HL-60 (cell line): ENCODE data around the gene F7.
"Not testable (repeated sequence)": the region's sequence is repeated elsewhere in the genome, so short reads cannot be mapped to it uniquely, and the experiment has no call there.

ENCODE experiments used
- DNase-seq, 2 experiments: peaks; one replicate each; pipeline ENCODE4 v3.0.0-alpha.2; 2010 to 2020; ENCODE audit warnings: low read depth in 1 of 2, low spot score in 1 of 2
- H3K27ac ChIP-seq: fragments of 250-450 bp; sonication (Bioruptor Pico); replicated peaks from 2 replicates; pipeline ENCODE4 v1.5.1; 2020; ENCODE audit warnings: mild to moderate bottlenecking, moderate library complexity
- H3K27me3 ChIP-seq: fragments of 250-450 bp; sonication (Bioruptor Pico); 2 replicates; pipeline ENCODE4 v1.5.1; 2021; ENCODE audit warnings: mild to moderate bottlenecking, moderate library complexity; ENCODE audit not compliant: insufficient read depth, poor library complexity, severe bottlenecking
- H3K4me3 ChIP-seq: replicated peaks from 2 replicates; pipeline ENCODE4 v1.5.1; 2011; ENCODE audit warnings: mild to moderate bottlenecking, control low read depth, low read length; ENCODE audit not compliant: insufficient read depth
- GABPA ChIP-seq: IDR thresholded peaks from 2 replicates; pipeline ENCODE4 v1.6.1; 2012; ENCODE audit warnings: low read depth
- POLR2AphosphoS5 ChIP-seq: IDR thresholded peaks from 2 replicates; pipeline ENCODE4 v1.6.1; 2012; ENCODE audit warnings: low read depth
- SPI1 ChIP-seq: IDR thresholded peaks from 2 replicates; pipeline ENCODE4 v1.6.1; 2012; ENCODE audit warnings: low read depth, mild to moderate bottlenecking, borderline replicate concordance
- TF ChIP-seq, protein P1 (sequence below): IDR thresholded peaks from one replicate; pipeline ENCODE4 v1.5.1; 2011; ENCODE audit warnings: low read length, control low read depth, inconsistent platforms; ENCODE audit not compliant: insufficient read depth
- TF ChIP-seq, protein P2 (sequence below): IDR thresholded peaks from 2 replicates; pipeline ENCODE4 v1.6.1; 2012; ENCODE audit warnings: low read depth; ENCODE audit not compliant: insufficient replicate concordance

F7 gene

DNA sequence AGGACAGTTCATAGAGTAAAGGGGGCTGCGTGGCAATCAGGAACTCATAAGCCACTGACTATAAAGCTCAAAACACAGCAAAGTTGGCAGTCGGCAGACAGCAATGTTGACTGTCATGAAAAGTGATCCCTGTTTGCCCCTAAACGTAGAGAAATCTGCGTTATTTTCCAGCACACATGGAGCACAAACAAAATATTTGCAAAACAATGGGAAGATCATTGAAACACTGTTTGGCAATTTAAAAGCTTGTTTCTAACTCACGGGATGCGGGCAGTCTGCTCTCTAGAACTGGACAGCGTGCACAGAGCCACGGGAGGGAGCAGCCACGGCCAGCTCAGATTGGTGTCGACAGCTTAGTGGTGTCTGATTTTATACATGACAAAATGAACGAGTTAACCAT, 6.4 kb upstream of the F7 start:
- DNase-seq: no peak
- H3K27me3 ChIP-seq: peaks cover 5% of the 10 kb centered on the region
- H3K4me3 ChIP-seq: no peak overlapping the region
- no peak overlapping the region for H3K27ac ChIP-seq
- TF ChIP-seq, protein P1, sequence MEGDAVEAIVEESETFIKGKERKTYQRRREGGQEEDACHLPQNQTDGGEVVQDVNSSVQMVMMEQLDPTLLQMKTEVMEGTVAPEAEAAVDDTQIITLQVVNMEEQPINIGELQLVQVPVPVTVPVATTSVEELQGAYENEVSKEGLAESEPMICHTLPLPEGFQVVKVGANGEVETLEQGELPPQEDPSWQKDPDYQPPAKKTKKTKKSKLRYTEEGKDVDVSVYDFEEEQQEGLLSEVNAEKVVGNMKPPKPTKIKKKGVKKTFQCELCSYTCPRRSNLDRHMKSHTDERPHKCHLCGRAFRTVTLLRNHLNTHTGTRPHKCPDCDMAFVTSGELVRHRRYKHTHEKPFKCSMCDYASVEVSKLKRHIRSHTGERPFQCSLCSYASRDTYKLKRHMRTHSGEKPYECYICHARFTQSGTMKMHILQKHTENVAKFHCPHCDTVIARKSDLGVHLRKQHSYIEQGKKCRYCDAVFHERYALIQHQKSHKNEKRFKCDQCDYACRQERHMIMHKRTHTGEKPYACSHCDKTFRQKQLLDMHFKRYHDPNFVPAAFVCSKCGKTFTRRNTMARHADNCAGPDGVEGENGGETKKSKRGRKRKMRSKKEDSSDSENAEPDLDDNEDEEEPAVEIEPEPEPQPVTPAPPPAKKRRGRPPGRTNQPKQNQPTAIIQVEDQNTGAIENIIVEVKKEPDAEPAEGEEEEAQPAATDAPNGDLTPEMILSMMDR: no peak
- no peak for TF ChIP-seq POLR2AphosphoS5
- TF ChIP-seq, protein P2, sequence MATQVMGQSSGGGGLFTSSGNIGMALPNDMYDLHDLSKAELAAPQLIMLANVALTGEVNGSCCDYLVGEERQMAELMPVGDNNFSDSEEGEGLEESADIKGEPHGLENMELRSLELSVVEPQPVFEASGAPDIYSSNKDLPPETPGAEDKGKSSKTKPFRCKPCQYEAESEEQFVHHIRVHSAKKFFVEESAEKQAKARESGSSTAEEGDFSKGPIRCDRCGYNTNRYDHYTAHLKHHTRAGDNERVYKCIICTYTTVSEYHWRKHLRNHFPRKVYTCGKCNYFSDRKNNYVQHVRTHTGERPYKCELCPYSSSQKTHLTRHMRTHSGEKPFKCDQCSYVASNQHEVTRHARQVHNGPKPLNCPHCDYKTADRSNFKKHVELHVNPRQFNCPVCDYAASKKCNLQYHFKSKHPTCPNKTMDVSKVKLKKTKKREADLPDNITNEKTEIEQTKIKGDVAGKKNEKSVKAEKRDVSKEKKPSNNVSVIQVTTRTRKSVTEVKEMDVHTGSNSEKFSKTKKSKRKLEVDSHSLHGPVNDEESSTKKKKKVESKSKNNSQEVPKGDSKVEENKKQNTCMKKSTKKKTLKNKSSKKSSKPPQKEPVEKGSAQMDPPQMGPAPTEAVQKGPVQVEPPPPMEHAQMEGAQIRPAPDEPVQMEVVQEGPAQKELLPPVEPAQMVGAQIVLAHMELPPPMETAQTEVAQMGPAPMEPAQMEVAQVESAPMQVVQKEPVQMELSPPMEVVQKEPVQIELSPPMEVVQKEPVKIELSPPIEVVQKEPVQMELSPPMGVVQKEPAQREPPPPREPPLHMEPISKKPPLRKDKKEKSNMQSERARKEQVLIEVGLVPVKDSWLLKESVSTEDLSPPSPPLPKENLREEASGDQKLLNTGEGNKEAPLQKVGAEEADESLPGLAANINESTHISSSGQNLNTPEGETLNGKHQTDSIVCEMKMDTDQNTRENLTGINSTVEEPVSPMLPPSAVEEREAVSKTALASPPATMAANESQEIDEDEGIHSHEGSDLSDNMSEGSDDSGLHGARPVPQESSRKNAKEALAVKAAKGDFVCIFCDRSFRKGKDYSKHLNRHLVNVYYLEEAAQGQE: no peak
- no peak for TF ChIP-seq SPI1
- TF ChIP-seq GABPA: no peak

DNA sequence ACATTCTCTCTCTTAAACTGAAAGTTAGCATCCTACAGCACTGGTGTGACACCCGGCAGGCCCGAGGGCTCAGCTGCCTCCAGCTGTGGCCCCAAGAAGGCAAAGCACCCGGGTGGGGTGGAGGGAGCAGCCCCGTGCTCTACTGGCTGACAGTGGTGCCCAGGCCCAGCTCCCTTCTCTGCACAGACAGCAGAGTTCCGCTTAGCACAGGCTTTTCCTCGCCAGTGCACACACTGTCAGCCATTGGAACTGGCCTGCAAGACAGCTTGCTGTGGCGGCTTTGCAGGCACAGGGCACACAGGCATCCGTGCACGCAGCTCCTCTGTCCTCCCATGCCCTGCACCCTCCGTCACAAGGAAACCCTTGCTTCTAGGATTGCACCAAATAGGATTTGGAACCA, 3.3 kb upstream of the F7 start:
- not testable (repeated sequence) for H3K27ac ChIP-seq, DNase-seq, H3K4me3 ChIP-seq, H3K27me3 ChIP-seq

DNA sequence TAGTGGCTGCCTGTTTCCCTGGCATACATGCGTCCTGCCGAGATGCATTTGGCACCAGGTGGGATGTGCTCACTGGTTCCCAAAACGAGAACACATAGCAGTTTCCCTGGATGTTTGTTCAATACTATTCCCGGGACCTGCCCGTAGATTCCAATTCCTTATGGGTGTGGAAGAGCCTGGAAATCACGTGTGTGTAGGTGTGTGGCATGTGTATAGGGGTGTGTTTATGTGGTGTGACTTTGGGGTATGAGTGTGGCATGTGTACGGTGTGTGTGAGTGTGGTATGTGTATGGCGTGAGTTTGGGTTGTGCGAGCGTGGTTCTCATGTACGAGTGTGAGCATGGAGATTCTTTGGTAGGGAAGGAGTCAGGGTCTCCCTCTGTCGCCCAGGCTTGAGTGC, 2.9 kb upstream of the F7 start:
- no peak overlapping the region for H3K27ac ChIP-seq
- no peak overlapping the region for H3K4me3 ChIP-seq
- no peak for DNase-seq
- TF ChIP-seq, protein P2: no peak
- no peak for TF ChIP-seq SPI1
- TF ChIP-seq POLR2AphosphoS5: no peak
- TF ChIP-seq GABPA: no peak
- TF ChIP-seq, protein P1: no peak
- H3K27me3 ChIP-seq: peaks cover 7% of the 10 kb centered on the region

DNA sequence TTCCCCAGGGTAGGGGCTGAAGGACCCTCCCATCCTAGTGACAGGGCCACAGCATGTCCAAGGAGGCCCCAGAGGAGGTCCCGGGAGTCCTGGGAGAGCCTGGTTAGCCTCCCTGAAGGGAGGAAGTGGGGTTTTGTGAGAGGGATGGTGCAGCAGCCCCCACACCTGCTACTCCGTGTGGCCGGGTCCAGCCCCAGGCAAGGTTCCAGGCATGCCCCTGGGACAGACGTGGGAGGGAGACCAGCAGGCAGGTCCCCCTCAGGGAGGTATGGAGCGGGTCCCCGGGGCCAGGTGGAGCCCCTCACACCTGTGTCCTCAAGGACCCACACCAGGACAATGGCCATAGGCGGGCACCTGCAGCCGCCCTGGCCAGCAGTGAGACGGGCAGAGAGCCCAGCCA, 1.9 kb upstream of the F7 start:
- H3K4me3 ChIP-seq: no peak overlapping the region
- peaks cover 7% of the 10 kb centered on the region for H3K27me3 ChIP-seq
- DNase-seq: no peak
- no peak overlapping the region for H3K27ac ChIP-seq
- no peak for TF ChIP-seq SPI1
- TF ChIP-seq, protein P2: no peak
- no peak for TF ChIP-seq GABPA
- no peak for TF ChIP-seq POLR2AphosphoS5
- TF ChIP-seq, protein P1: no peak
